T-helper 2 cell treated with Interferon-gamma antibody and Interleukin-4, amounts not matched to agents 5 μg/mL and 100 μg/mL, for 36 hours (primary cell): ENCODE data around the gene FUT9.

Experiments
- DNase-seq: peaks from one replicate; pipeline ENCODE4 v3.0.0; 2021; ENCODE audit warnings: low spot score
- H3K27ac Mint-ChIP-seq: one replicate; pipeline ENCODE4 v1.8.0; 2021; ENCODE audit warnings: mild to moderate bottlenecking, mixed read lengths
- H3K27me3 Mint-ChIP-seq: one replicate; pipeline ENCODE4 v1.8.0; 2021; ENCODE audit warnings: low read depth, mixed read lengths
- H3K36me3 Mint-ChIP-seq: one replicate; pipeline ENCODE4 v1.8.0; 2021; ENCODE audit warnings: low read depth, mixed read lengths
- H3K4me1 Mint-ChIP-seq: one replicate; pipeline ENCODE4 v1.8.0; 2021; ENCODE audit warnings: low read depth, mixed read lengths
- H3K4me3 Mint-ChIP-seq: one replicate; pipeline ENCODE4 v1.8.0; 2022; ENCODE audit warnings: mild to moderate bottlenecking, moderate library complexity, mixed read lengths
- H3K9me3 Mint-ChIP-seq: one replicate; pipeline ENCODE4 v1.8.0; 2021; ENCODE audit warnings: mixed read lengths

Gene FUT9

GRCh38 chr6:96101564-96101963 is 85.8 kb downstream of the FUT9 start:
- DNase-seq: no peak
- Mint-ChIP-seq H3K9me3 (no peaks in the 10 kb centered on the region), H3K4me1 (no peaks in the 10 kb centered on the region), H3K27me3 (no peaks in the 10 kb centered on the region), H3K4me3 (no peak overlapping the region), H3K27ac (no peak overlapping the region), H3K36me3 (no peaks in the 10 kb centered on the region)

GRCh38 chr6:96104910-96105309 is 89.1 kb downstream of the FUT9 start:
- H3K4me1 Mint-ChIP-seq: no peaks in the 10 kb centered on the region
- no peak overlapping the region for H3K27ac Mint-ChIP-seq
- no peaks in the 10 kb centered on the region for H3K36me3 Mint-ChIP-seq
- H3K27me3 Mint-ChIP-seq: no peaks in the 10 kb centered on the region
- no peak overlapping the region for H3K4me3 Mint-ChIP-seq
- no peak for DNase-seq
- H3K9me3 Mint-ChIP-seq: peaks cover under 1% of the 10 kb centered on the region

DNA sequence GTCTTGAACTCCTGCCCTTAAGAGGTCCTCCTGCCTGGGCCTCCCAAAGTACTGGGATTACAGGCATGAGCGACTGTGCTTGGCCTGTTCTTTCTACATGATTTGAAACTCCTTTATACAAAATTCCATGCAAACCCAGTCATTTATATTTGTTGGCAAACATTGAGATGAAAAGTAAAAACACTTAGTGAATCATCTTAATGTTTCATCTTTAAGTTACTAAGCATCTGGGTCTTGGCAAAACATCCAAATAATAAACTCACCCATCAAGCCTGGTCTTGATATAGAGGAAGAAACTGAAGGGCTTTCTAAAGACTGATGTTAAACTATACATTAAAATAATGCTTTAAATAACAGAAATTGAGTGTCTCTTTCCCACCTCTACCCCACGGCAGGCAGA is 95.1 kb downstream of the FUT9 start:
- peaks cover 3% of the 10 kb centered on the region for H3K9me3 Mint-ChIP-seq
- H3K4me3 Mint-ChIP-seq: no peak overlapping the region
- H3K36me3 Mint-ChIP-seq: no peaks in the 10 kb centered on the region
- no peaks in the 10 kb centered on the region for H3K27me3 Mint-ChIP-seq
- no peak overlapping the region for H3K27ac Mint-ChIP-seq
- no peaks in the 10 kb centered on the region for H3K4me1 Mint-ChIP-seq
- DNase-seq: no peak

DNA sequence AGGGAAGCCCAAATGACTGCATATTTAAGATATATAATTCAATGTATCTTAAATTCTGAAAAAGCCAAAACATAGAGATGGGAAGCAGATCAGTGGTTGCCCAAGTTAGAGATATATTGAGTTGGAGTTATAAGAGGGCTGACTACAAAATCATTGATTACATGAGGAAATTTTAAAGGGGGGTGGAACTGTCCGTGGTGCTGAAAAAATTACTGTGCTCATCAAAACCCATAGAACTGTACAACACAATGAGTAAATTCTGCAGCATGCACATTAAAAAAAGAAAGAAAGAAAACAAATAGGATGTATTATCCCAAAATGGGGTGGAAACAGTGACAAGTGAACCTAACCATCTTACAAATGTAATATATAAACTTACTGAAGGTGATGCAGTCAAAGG is 100.9 kb downstream of the FUT9 start:
- Mint-ChIP-seq H3K36me3 (no peaks in the 10 kb centered on the region), H3K4me3 (no peak overlapping the region), H3K9me3 (no peaks in the 10 kb centered on the region), H3K27ac (no peak overlapping the region), H3K4me1 (no peaks in the 10 kb centered on the region), H3K27me3 (no peaks in the 10 kb centered on the region)
- no peak for DNase-seq

DNA sequence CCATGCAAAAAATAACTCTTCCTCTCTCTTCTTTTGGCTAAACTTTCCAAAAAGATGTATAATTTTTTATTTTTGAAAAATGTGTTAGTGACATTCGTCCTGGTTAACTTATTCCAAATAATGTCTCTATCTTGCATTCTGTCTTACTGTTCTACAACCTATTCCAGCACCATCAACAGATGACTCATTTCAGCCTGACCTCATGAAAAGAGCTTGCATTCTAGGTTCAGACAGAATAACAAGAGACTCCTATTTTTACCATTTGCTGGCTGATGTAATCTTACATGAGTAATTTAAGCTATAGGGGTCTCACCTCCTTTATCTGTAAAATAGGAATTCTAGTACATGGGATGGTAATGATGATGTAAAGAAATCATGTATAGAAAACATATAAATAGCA is 109.0 kb downstream of the FUT9 start:
- Mint-ChIP-seq H3K27ac (no peak overlapping the region), H3K27me3 (no peaks in the 10 kb centered on the region), H3K36me3 (no peaks in the 10 kb centered on the region), H3K9me3 (peaks cover 6% of the 10 kb centered on the region), H3K4me3 (no peak overlapping the region), H3K4me1 (no peaks in the 10 kb centered on the region)
- DNase-seq: no peak

GRCh38 chr6:96138406-96138805 is 122.6 kb downstream of the FUT9 start:
- Mint-ChIP-seq H3K27me3 (no peaks in the 10 kb centered on the region), H3K36me3 (no peaks in the 10 kb centered on the region), H3K9me3 (no peaks in the 10 kb centered on the region), H3K4me3 (no peak overlapping the region), H3K4me1 (no peaks in the 10 kb centered on the region), H3K27ac (no peak overlapping the region)
- no peak for DNase-seq

- no peak overlapping the region for H3K27ac Mint-ChIP-seq
- no peaks in the 10 kb centered on the region for H3K4me1 Mint-ChIP-seq
- H3K27me3 Mint-ChIP-seq: no peaks in the 10 kb centered on the region
- no peaks in the 10 kb centered on the region for H3K9me3 Mint-ChIP-seq
- H3K36me3 Mint-ChIP-seq: no peaks in the 10 kb centered on the region
- H3K4me3 Mint-ChIP-seq: no peak overlapping the region
- no peak for DNase-seq
Observed at GRCh38 chr6:96142142-96142541, 126.4 kb downstream of the FUT9 start.

DNA sequence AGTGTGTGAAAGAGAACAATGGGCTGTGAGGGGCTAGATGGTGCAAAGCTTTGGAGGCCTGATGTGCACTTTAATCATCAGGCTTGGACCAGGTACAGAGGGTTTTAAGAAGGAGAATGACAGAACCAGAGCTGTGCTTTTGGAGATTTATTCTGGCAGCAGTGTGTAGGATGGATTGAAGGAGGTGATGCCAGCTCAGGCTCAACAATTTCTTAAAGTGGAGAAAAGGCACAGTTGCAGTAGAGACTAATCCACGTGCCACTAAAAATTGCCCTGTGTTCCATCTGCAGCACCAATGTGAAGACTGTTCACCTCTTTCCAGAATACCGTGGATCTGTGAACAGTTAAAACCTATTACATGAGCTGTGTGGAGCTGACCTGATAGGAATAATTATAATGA is 134.7 kb downstream of the FUT9 start:
- no peak for DNase-seq
- no peak overlapping the region for H3K4me3 Mint-ChIP-seq
- no peaks in the 10 kb centered on the region for H3K9me3 Mint-ChIP-seq
- H3K36me3 Mint-ChIP-seq: no peaks in the 10 kb centered on the region
- no peak overlapping the region for H3K27ac Mint-ChIP-seq
- H3K27me3 Mint-ChIP-seq: no peaks in the 10 kb centered on the region
- no peaks in the 10 kb centered on the region for H3K4me1 Mint-ChIP-seq

DNA sequence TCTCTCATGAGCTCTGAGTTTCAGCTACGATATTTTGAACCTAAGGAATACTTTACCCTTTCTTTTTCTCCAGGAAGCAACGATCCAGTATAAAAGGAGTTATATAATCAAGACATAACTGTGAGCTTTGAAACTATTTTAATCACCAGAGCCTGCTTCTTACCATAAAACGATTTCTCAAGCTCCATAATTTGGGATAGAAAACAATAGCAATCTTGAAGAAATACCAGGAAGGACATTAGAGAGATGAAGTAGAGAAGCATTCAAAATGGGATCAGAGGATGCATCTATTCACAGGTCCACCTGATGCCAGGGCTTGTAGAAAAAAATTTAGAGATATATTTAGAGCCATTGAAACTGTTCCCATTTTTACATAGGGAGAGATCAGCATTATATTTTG is 135.9 kb downstream of the FUT9 start:
- no peak for DNase-seq
- Mint-ChIP-seq H3K4me3 (no peak overlapping the region), H3K36me3 (no peaks in the 10 kb centered on the region), H3K27ac (no peak overlapping the region), H3K9me3 (no peaks in the 10 kb centered on the region), H3K4me1 (peaks cover 3% of the 10 kb centered on the region), H3K27me3 (no peaks in the 10 kb centered on the region)

DNA sequence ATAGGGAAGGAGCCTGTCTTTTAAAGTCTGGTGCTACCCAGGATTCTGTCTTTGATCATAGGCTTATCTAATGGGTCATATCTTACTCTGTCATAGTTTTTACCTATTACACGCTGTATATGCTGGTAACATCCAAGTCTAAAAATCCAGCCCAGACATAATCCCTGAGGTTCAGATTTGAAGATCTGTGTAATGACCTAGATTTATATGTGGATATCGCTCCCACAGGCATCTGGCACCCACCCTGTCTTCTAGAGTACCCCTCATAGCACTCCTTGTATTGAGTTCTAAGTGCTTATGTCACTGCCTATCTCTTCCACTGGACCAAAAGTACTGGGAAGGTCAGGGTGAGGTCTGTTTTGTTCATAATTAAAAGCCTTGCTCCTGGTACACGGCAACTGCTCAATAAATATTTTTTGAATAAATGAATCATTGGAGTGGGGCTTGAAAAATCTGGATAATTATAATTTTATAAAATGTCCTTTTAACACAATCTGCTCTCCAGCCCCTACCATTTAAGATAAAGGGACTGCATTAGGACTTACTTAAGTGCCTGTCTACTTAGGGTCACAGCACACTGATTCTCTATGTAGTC is 136.4 kb downstream of the FUT9 start:
- Mint-ChIP-seq H3K4me3 (no peak overlapping the region), H3K27me3 (no peaks in the 10 kb centered on the region), H3K27ac (no peak overlapping the region), H3K4me1 (peaks cover 8% of the 10 kb centered on the region), H3K36me3 (no peaks in the 10 kb centered on the region), H3K9me3 (no peaks in the 10 kb centered on the region)
- DNase-seq: no peak

DNA sequence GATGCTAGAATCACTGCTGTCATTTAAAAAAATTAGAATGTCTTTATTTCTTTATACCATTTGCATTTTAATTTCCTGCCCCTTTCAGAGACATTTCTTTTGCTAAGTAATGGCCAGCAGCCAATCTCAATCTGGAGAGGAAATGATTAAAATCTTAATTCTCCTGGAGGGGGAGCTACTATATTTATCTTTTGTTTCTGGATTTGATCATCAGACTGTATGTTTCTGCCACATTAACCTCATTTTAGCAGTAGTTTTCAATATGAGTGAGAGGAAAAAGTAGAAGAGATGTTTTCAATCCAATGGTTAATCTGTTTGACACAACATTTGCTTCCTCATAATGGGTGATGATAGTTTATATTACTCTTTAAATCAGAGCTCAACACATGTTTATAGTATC is 138.0 kb downstream of the FUT9 start:
- no peak overlapping the region for H3K4me3 Mint-ChIP-seq
- no peak overlapping the region for H3K27ac Mint-ChIP-seq
- H3K4me1 Mint-ChIP-seq: peaks cover 8% of the 10 kb centered on the region

GRCh38 chr6:96156425-96156824 is 140.7 kb downstream of the FUT9 start:
- no peaks in the 10 kb centered on the region for H3K9me3 Mint-ChIP-seq
- no peaks in the 10 kb centered on the region for H3K27me3 Mint-ChIP-seq
- no peaks in the 10 kb centered on the region for H3K36me3 Mint-ChIP-seq
- peak overlapping the region; percentile 62 for H3K4me3 Mint-ChIP-seq
- no peak overlapping the region for H3K27ac Mint-ChIP-seq
- no peak for DNase-seq
- peaks cover 8% of the 10 kb centered on the region for H3K4me1 Mint-ChIP-seq

More for the DNA sequence above, 138.0 kb downstream of the FUT9 start:
- no peak for DNase-seq
- Mint-ChIP-seq H3K9me3 (no peaks in the 10 kb centered on the region), H3K27me3 (no peaks in the 10 kb centered on the region), H3K36me3 (no peaks in the 10 kb centered on the region)

DNA sequence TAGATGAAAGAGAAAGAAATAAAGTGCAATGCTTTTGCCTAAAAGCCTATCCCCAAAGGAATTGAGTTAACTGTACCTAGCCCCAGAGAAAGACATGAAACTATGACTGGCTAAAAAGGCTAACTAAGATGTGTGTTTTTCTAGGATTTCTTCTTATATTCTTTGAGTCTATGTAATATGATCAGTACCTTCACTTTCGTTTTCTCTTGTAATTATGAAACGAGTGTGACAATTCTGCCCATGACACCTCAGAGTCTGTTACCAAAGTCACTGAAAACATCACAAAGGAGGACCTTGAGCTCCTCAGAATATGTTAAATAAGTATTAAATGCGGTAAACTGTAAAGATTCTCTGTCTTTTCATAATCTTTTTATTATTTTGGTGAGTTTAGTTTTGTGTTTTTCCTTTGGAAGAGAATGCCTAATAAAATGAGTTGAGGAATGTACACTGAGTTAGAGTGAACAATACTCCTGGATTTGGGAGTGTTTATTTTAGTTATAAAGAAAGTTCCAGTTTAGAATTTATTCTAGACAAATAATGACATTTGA is 141.3 kb downstream of the FUT9 start:
- no peaks in the 10 kb centered on the region for H3K27me3 Mint-ChIP-seq
- H3K27ac Mint-ChIP-seq: peak overlapping the region; percentile 49
- peak overlapping the region; percentile 62 for H3K4me3 Mint-ChIP-seq
- H3K4me1 Mint-ChIP-seq: peaks cover 8% of the 10 kb centered on the region
- H3K36me3 Mint-ChIP-seq: no peaks in the 10 kb centered on the region
- DNase-seq: no peak
- H3K9me3 Mint-ChIP-seq: no peaks in the 10 kb centered on the region

DNA sequence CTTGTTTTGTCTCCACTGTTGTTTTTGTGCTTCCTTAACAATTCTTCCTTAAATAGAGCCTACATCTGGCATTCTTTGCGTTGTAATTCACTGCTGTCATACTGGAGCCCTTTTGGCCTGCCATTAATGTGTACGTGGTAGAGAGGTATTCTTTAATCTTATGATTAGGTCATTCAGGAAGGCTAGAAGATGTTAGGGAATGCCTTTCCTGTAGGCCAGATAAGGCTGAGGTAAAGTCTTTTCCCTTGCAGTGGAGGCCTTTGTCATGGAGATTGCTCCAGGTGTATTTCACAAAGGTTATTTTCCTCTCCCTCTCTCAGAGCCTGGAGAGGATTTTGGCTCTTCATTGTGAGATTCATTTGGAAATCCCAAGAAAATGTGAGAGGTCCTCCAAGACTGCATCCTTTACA is 146.9 kb downstream of the FUT9 start:
- Mint-ChIP-seq H3K9me3 (no peaks in the 10 kb centered on the region), H3K27me3 (no peaks in the 10 kb centered on the region), H3K36me3 (no peaks in the 10 kb centered on the region), H3K4me3 (no peak overlapping the region), H3K4me1 (no peaks in the 10 kb centered on the region), H3K27ac (no peak overlapping the region)
- DNase-seq: no peak

DNA sequence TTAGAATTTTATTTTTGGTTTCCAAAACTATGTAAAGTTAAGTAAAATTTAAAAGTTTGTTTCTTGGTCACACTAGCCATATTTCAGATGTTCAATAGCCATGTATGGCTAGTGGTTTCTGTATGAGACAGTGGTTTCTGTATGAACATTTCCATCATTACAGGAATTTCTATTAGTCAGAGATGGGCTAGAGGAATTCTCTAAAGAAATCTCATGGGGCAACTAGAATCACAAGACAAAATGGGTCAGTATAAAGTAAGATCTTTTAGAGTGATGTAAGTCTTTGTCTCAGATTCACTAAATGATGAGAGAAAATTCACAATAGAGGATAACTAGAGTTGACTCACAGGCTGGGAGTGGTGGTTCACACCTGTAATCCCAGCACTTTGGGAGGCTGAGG is 149.0 kb downstream of the FUT9 start:
- Mint-ChIP-seq H3K27ac (no peak overlapping the region), H3K4me3 (no peak overlapping the region), H3K4me1 (no peaks in the 10 kb centered on the region), H3K9me3 (no peaks in the 10 kb centered on the region), H3K27me3 (no peaks in the 10 kb centered on the region), H3K36me3 (no peaks in the 10 kb centered on the region)
- DNase-seq: no peak
